Loucy (cell line): Measurements from ENCODE around the gene PDIA6.

ENCODE experiments used
- H2AFZ ChIP-seq: fragments of 200-600 bp; sonication (generic); 2 replicates; pipeline ENCODE4 v1.6.0; 2016; ENCODE audit warnings: antibody characterized with exemption, mild to moderate bottlenecking, low read length, moderate library complexity
- H3F3A ChIP-seq: fragments of 200-600 bp; 2 replicates; pipeline ENCODE4 v1.6.0; 2016; ENCODE audit warnings: antibody characterized with exemption, low read depth, mild to moderate bottlenecking
- H3K27me3 ChIP-seq: fragments of 200-600 bp; sonication (generic); 2 replicates; pipeline ENCODE4 v1.6.1; 2014; ENCODE audit warnings: low read length, mild to moderate bottlenecking; ENCODE audit not compliant: insufficient read depth, poor library complexity, severe bottlenecking
- H3K36me3 ChIP-seq: fragments of 200-600 bp; sonication (generic); 2 replicates; pipeline ENCODE4 v1.6.1; 2016; ENCODE audit warnings: low read length; ENCODE audit not compliant: insufficient read depth
- H3K4me1 ChIP-seq: fragments of 200-600 bp; sonication (generic); 2 replicates; pipeline ENCODE4 v1.5.1; 2014; ENCODE audit warnings: low read length, mild to moderate bottlenecking; ENCODE audit not compliant: insufficient read depth, poor library complexity, severe bottlenecking
- H3K4me2 ChIP-seq: fragments of 200-600 bp; sonication (generic); 2 replicates; pipeline ENCODE4 v1.6.0; 2014; ENCODE audit warnings: antibody characterized with exemption, low read length, low read depth, mild to moderate bottlenecking; ENCODE audit not compliant: poor library complexity, severe bottlenecking
- H3K4me3 ChIP-seq: fragments of 200-600 bp; sonication (generic); 2 replicates; pipeline ENCODE4 v1.5.1; 2014; ENCODE audit warnings: low read length, mild to moderate bottlenecking, mixed read lengths; ENCODE audit not compliant: poor library complexity, severe bottlenecking
- H3K79me2 ChIP-seq: fragments of 200-600 bp; sonication (generic); 2 replicates; pipeline ENCODE4 v1.6.1; 2014; ENCODE audit warnings: low read length; ENCODE audit not compliant: insufficient read depth
- H3K9ac ChIP-seq: fragments of 200-600 bp; sonication (generic); 2 replicates; pipeline ENCODE4 v1.6.0; 2014; ENCODE audit warnings: mild to moderate bottlenecking, low read depth, low read length, moderate library complexity; ENCODE audit not compliant: poor library complexity, severe bottlenecking
- H3K9me2 ChIP-seq: fragments of 200-600 bp; sonication (generic); replicated peaks from 2 replicates; pipeline ENCODE4 v1.6.1; 2016; ENCODE audit warnings: low read depth, low read length, mixed read lengths
- H3K9me3 ChIP-seq: fragments of 200-600 bp; sonication (generic); 2 replicates; pipeline ENCODE4 v1.6.1; 2014; ENCODE audit warnings: mild to moderate bottlenecking, antibody characterized with exemption, low read length, low read depth; ENCODE audit not compliant: insufficient read depth
- H4K20me1 ChIP-seq: fragments of 200-600 bp; sonication (generic); 2 replicates; pipeline ENCODE4 v1.6.0; 2014; ENCODE audit warnings: antibody characterized with exemption, low read length, mild to moderate bottlenecking; ENCODE audit not compliant: insufficient read depth, poor library complexity, severe bottlenecking
- EZH2phosphoT487 ChIP-seq: fragments of 200-600 bp; IDR thresholded peaks from 2 replicates; pipeline ENCODE4 v1.6.1; 2018; ENCODE audit warnings: antibody characterized with exemption, mild to moderate bottlenecking, moderate library complexity, borderline replicate concordance
- TF ChIP-seq, protein P1 (sequence below): fragments of 200-600 bp; sonication (generic); conservative IDR thresholded peaks from 2 replicates; pipeline ENCODE4 v1.5.1; 2014; ENCODE audit warnings: mild to moderate bottlenecking, antibody characterized with exemption, low read length

The PDIA6 gene

DNA sequence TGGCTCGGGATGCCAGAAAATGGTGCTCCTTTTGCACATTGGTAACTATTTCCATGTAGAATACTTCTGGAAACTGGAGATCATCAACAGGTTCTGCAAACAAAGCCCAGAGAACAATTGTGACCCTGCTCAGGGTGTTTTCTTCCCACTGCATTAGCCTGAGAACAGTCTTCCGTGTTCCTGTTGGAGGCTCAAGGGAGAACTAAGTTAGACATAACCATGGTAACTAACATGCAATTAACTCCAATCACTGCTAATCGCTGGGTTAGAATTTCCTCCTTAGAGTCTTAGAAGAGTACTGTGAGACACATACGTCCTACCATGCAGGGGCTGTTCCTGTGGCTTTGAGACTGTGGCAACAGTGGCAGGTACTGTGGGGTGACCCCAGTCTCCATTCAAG lies 36.0 kb upstream of the PDIA6 start:
- H3K9me2 ChIP-seq = no peaks in the 10 kb centered on the region
- H3K79me2 ChIP-seq = no peaks in the 10 kb centered on the region
- TF ChIP-seq EZH2phosphoT487 = no peak
- TF ChIP-seq, protein P1, sequence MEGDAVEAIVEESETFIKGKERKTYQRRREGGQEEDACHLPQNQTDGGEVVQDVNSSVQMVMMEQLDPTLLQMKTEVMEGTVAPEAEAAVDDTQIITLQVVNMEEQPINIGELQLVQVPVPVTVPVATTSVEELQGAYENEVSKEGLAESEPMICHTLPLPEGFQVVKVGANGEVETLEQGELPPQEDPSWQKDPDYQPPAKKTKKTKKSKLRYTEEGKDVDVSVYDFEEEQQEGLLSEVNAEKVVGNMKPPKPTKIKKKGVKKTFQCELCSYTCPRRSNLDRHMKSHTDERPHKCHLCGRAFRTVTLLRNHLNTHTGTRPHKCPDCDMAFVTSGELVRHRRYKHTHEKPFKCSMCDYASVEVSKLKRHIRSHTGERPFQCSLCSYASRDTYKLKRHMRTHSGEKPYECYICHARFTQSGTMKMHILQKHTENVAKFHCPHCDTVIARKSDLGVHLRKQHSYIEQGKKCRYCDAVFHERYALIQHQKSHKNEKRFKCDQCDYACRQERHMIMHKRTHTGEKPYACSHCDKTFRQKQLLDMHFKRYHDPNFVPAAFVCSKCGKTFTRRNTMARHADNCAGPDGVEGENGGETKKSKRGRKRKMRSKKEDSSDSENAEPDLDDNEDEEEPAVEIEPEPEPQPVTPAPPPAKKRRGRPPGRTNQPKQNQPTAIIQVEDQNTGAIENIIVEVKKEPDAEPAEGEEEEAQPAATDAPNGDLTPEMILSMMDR = no peak
- no peak overlapping the region for H2AFZ ChIP-seq
- no peaks in the 10 kb centered on the region for H3F3A ChIP-seq
- peaks cover 8% of the 10 kb centered on the region for H3K27me3 ChIP-seq
- H3K36me3 ChIP-seq = no peaks in the 10 kb centered on the region
- H3K4me2 ChIP-seq = no peak overlapping the region
- H4K20me1 ChIP-seq = no peaks in the 10 kb centered on the region
- H3K4me1 ChIP-seq = no peaks in the 10 kb centered on the region
- no peak overlapping the region for H3K9ac ChIP-seq
- no peaks in the 10 kb centered on the region for H3K9me3 ChIP-seq
- no peak overlapping the region for H3K4me3 ChIP-seq

DNA sequence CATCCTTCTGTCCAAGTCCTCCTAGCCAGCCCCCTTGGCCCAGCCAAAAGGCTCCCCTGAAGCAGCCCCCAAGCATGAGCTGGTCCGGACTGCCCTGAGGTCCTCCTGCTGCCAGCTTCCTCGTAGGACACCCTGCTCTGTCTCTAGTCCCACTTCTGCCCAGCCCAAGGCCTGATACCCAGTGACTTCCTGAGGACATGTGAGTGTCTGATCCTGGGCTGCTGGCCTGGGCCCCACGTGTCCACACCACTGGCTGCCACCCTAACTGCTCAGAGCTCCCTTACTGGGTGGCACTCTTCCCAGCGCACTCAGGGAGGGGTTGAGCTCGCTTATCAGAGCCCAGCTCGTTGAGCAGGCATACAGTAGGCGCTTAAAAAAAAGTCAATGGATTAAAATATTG lies 34.4 kb upstream of the PDIA6 start:
- no peaks in the 10 kb centered on the region for H3K79me2 ChIP-seq
- no peak overlapping the region for H3K9ac ChIP-seq
- H3K4me2 ChIP-seq = no peak overlapping the region
- H3K9me2 ChIP-seq = no peaks in the 10 kb centered on the region
- TF ChIP-seq EZH2phosphoT487 = no peak
- TF ChIP-seq, protein P1 = no peak
- no peaks in the 10 kb centered on the region for H3K36me3 ChIP-seq
- H2AFZ ChIP-seq = no peak overlapping the region
- H4K20me1 ChIP-seq = no peaks in the 10 kb centered on the region
- H3F3A ChIP-seq = no peaks in the 10 kb centered on the region
- no peaks in the 10 kb centered on the region for H3K9me3 ChIP-seq
- no peaks in the 10 kb centered on the region for H3K4me1 ChIP-seq
- H3K4me3 ChIP-seq = no peak overlapping the region
- H3K27me3 ChIP-seq = no peaks in the 10 kb centered on the region

DNA sequence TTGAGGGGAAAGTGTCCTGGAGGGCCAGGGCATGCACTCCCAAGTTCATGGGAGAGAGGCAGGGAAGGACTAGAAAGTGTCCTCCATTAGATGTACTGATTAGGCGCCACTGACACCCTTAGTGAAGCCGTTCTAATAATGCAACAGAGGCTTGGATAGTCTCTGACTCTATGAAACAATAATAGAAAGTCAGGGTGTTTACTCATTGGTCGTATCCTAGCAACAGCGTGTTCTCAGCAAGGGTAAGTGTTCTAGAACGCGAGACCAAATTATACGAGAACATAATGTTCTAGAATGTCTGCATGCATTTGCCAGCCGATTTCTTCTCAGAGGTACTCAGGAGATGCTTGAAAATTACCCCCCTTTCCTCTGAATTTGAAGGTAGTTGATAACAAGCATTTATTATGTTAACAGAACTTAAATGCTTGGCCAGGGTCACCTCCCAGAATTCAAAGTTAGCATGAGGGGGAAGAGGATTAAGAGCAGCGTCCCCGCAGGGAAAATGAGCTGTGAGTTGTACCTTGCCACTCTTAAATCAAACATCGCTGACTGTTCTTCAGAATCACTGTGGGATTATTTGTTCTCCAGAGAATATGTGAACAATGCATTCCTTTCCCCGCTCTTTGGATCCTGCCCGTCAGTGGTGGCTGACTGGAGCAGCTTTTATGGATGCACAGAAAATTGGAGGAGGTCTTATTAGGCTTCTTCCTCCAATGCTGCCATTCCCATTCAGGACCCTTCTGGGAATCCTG lies 33.7 kb upstream of the PDIA6 start:
- Histone ChIP-seq H3K9me3 (no peaks in the 10 kb centered on the region), H3K9ac (no peak overlapping the region), H3K4me3 (no peak overlapping the region), H3K9me2 (no peaks in the 10 kb centered on the region), H3K27me3 (no peaks in the 10 kb centered on the region), H3K36me3 (no peaks in the 10 kb centered on the region), H3K4me2 (no peak overlapping the region), H3K79me2 (no peaks in the 10 kb centered on the region), H3F3A (no peaks in the 10 kb centered on the region), H4K20me1 (no peaks in the 10 kb centered on the region), H2AFZ (no peak overlapping the region), H3K4me1 (no peaks in the 10 kb centered on the region)
- TF ChIP-seq EZH2phosphoT487 = no peak
- TF ChIP-seq, protein P1 = no peak
